HG03095 (cell line): ENCODE results near the gene CD300LD.
"Not testable (repeated sequence)": the region's sequence is repeated elsewhere in the genome, so short reads cannot be mapped to it uniquely, and the experiment has no call there.

ENCODE experiments used
- ATAC-seq: cut with Tn5 transposase; IDR thresholded peaks from one replicate; pipeline ENCODE4 v1.9.1; 2021; ENCODE audit warnings: moderate library complexity; ENCODE audit not compliant: unreplicated experiment

CD300LD gene

GRCh38 chr17:74592087-74592990 lies at the start of gene CD300LD:
CD300LD (minus strand) TSS chr17:74592283; CDS start chr17:74592202, 81 bp downstream.
- ATAC-seq = no peak

GRCh38 chr17:74641224-74641957 lies 49.3 kb upstream of the CD300LD start:
- no peak for ATAC-seq

GRCh38 chr17:74639704-74640151 lies 47.6 kb upstream of the CD300LD start:
- no peak for ATAC-seq

- ATAC-seq = no peak
These were observed 45.8 kb upstream of the CD300LD start for GRCh38 chr17:74637926-74638325.

- no peak for ATAC-seq
These were observed 45.2 kb upstream of the CD300LD start for GRCh38 chr17:74637265-74637664.

GRCh38 chr17:74636541-74637085 lies 44.5 kb upstream of the CD300LD start:
- not testable (repeated sequence) for ATAC-seq

- no peak for ATAC-seq
These were observed 43.3 kb upstream of the CD300LD start for GRCh38 chr17:74635418-74635817.

GRCh38 chr17:74633326-74633725 lies 41.2 kb upstream of the CD300LD start:
- ATAC-seq = no peak

GRCh38 chr17:74632617-74633016 lies 40.5 kb upstream of the CD300LD start:
- no peak for ATAC-seq

- ATAC-seq = no peak
These were observed 39.7 kb upstream of the CD300LD start for GRCh38 chr17:74631468-74632450.

GRCh38 chr17:74630251-74630650 lies 38.2 kb upstream of the CD300LD start:
- not testable (repeated sequence) for ATAC-seq

- no peak for ATAC-seq
These were observed 33.6 kb upstream of the CD300LD start for GRCh38 chr17:74625661-74626060.

GRCh38 chr17:74624131-74624530 lies 32.0 kb upstream of the CD300LD start:
- ATAC-seq = no peak

- no peak for ATAC-seq
These were observed 31.6 kb upstream of the CD300LD start, which contains the start of gene CD300E for GRCh38 chr17:74623693-74624093. CD300E (minus strand) TSS chr17:74623738; CDS start chr17:74623621, 117 bp downstream.

GRCh38 chr17:74619077-74619673 lies 27.1 kb upstream of the CD300LD start:
- no peak for ATAC-seq

- no peak for ATAC-seq
These were observed 26.4 kb upstream of the CD300LD start for GRCh38 chr17:74618451-74618850.

- no peak for ATAC-seq
These were observed 24.6 kb upstream of the CD300LD start for GRCh38 chr17:74616696-74617095.

- ATAC-seq = no peak
These were observed 20.0 kb upstream of the CD300LD start for GRCh38 chr17:74612046-74612445.

GRCh38 chr17:74610108-74610507 lies 18.0 kb upstream of the CD300LD start:
- no peak for ATAC-seq

- ATAC-seq = no peak
These were observed 16.4 kb upstream of the CD300LD start for GRCh38 chr17:74608511-74608910.
